SK-N-MC (cell line): ENCODE results near the gene MCM7.
"Not testable (repeated sequence)": the region's sequence is repeated elsewhere in the genome, so short reads cannot be mapped to it uniquely, and the experiment has no call there.

Experiments
- DNase-seq: peaks from one replicate; pipeline ENCODE4 v3.0.0-alpha.2; 2011; ENCODE audit warnings: low read depth, low spot score
- H3K27ac ChIP-seq: fragments of 200-600 bp; sonication (generic); 2 replicates; pipeline ENCODE4 v1.5.1; 2016; ENCODE audit warnings: mixed run types
- H3K36me3 ChIP-seq: fragments of 200-600 bp; sonication (generic); 2 replicates; pipeline ENCODE4 v1.6.1; 2017; ENCODE audit warnings: antibody characterized with exemption, low read length, mixed read lengths; ENCODE audit not compliant: insufficient read depth
- H3K4me3 ChIP-seq: fragments of 200-600 bp; sonication (generic); 2 replicates; pipeline ENCODE4 v1.5.1; 2016
- H3K9ac ChIP-seq: fragments of 200-600 bp; sonication (generic); 2 replicates; pipeline ENCODE4 v1.8.0; 2017; ENCODE audit warnings: mixed run types, mixed read lengths; ENCODE audit not compliant: insufficient read length
- H3K9me3 ChIP-seq: fragments of 200-600 bp; sonication (generic); 2 replicates; pipeline ENCODE4 v1.6.1; 2017; ENCODE audit warnings: low read depth, mild to moderate bottlenecking, antibody characterized with exemption, low read length, moderate library complexity, mixed read lengths
- EZH2 ChIP-seq: fragments of 200-600 bp; sonication (generic); IDR thresholded peaks from one replicate; pipeline ENCODE4 v1.6.1; 2017; ENCODE audit warnings: antibody characterized with exemption
- FOXP2 ChIP-seq: optimal IDR thresholded peaks from 2 replicates; pipeline ENCODE3; 2011; ENCODE audit warnings: mild to moderate bottlenecking, moderate library complexity; ENCODE audit not compliant: insufficient read depth; ENCODE audit errors: extremely low read length, control extremely low read depth
- POLR2AphosphoS5 ChIP-seq: IDR thresholded peaks from 2 replicates; pipeline ENCODE4 v1.6.1; 2012; ENCODE audit warnings: mild to moderate bottlenecking, low read depth, low read length, borderline replicate concordance

Gene MCM7

GRCh38 chr7:100132697-100133151, 31.5 kb upstream of the MCM7 start:
- H3K4me3 ChIP-seq: no peak overlapping the region
- no peak for TF ChIP-seq POLR2AphosphoS5
- no peak for TF ChIP-seq FOXP2
- no peak for TF ChIP-seq EZH2
- no peaks in the 10 kb centered on the region for H3K36me3 ChIP-seq
- no peaks in the 10 kb centered on the region for H3K9me3 ChIP-seq
- no peak overlapping the region for H3K27ac ChIP-seq
- no peak overlapping the region for H3K9ac ChIP-seq
- DNase-seq: no peak

- DNase-seq: no peak
- H3K9ac ChIP-seq: no peak overlapping the region
- H3K27ac ChIP-seq: no peak overlapping the region
- no peaks in the 10 kb centered on the region for H3K9me3 ChIP-seq
- no peak overlapping the region for H3K4me3 ChIP-seq
- no peaks in the 10 kb centered on the region for H3K36me3 ChIP-seq
- no peak for TF ChIP-seq POLR2AphosphoS5
These were observed 30.9 kb upstream of the MCM7 start for GRCh38 chr7:100132126-100132525.

GRCh38 chr7:100130608-100131453, 29.6 kb upstream of the MCM7 start:
- peak overlapping the region; percentile 70 for H3K4me3 ChIP-seq
- H3K27ac ChIP-seq: no peak overlapping the region

GRCh38 chr7:100130220-100130607, 29.0 kb upstream of the MCM7 start:
- not testable (repeated sequence) for H3K4me3 ChIP-seq, H3K27ac ChIP-seq, H3K9ac ChIP-seq, DNase-seq, H3K36me3 ChIP-seq, H3K9me3 ChIP-seq

More at GRCh38 chr7:100130608-100131453, 29.6 kb upstream of the MCM7 start:
- no peak for TF ChIP-seq EZH2
- TF ChIP-seq POLR2AphosphoS5: no peak
- H3K9ac ChIP-seq: peak overlapping the region; percentile 35
- DNase-seq: no peak
- no peaks in the 10 kb centered on the region for H3K36me3 ChIP-seq
- H3K9me3 ChIP-seq: no peaks in the 10 kb centered on the region

GRCh38 chr7:100128637-100128963, 27.4 kb upstream of the MCM7 start:
- Histone ChIP-seq H3K4me3 (no peak overlapping the region; the same call in 1 of the 2 replicates), H3K27ac (no peak overlapping the region), H3K9me3 (no peaks in the 10 kb centered on the region), H3K36me3 (no peaks in the 10 kb centered on the region), H3K9ac (no peak overlapping the region)
- TF ChIP-seq POLR2AphosphoS5 (no peak), EZH2 (no peak), FOXP2 (no peak)
- DNase-seq: no peak

- no peak overlapping the region for H3K27ac ChIP-seq
- no peak for DNase-seq
- H3K4me3 ChIP-seq: peak overlapping the region; percentile 89
- TF ChIP-seq EZH2: no peak
- TF ChIP-seq POLR2AphosphoS5: no peak; the same call in none of the 2 replicates
- TF ChIP-seq FOXP2: no peak
- no peaks in the 10 kb centered on the region for H3K9me3 ChIP-seq
- peak overlapping the region; percentile 90 for H3K9ac ChIP-seq
- H3K36me3 ChIP-seq: no peaks in the 10 kb centered on the region
These were observed 26.9 kb upstream of the MCM7 start for GRCh38 chr7:100127866-100128636.

GRCh38 chr7:100126931-100127865, 26.0 kb upstream of the MCM7 start, which contains the start of gene MBLAC1:
TSS of gene MBLAC1 (plus strand) at chr7:100126967. CDS start at chr7:100127396, 429 bp downstream.
- Histone ChIP-seq H3K9me3 (no peaks in the 10 kb centered on the region), H3K36me3 (no peaks in the 10 kb centered on the region), H3K27ac (peak within 1 kb of the TSS; percentile 98), H3K9ac (peak within 1 kb of the TSS; percentile 90), H3K4me3 (peak within 1 kb of the TSS; percentile 89)
- peak; percentile 76 for DNase-seq
- TF ChIP-seq POLR2AphosphoS5: peak; percentile 96
- TF ChIP-seq EZH2: no peak
- TF ChIP-seq FOXP2: no peak

GRCh38 chr7:100126239-100126930, 25.2 kb upstream of the MCM7 start:
- Histone ChIP-seq H3K36me3 (no peaks in the 10 kb centered on the region), H3K4me3 (peak overlapping the region; percentile 89), H3K9me3 (no peaks in the 10 kb centered on the region), H3K9ac (peak overlapping the region; percentile 90), H3K27ac (peak overlapping the region; percentile 98)
- TF ChIP-seq POLR2AphosphoS5 (no peak), EZH2 (no peak), FOXP2 (no peak)
- no peak for DNase-seq
